C4-2B (cell line): Measurements from ENCODE around the gene GID8.

Experiments
- ZFX ChIP-seq: fragments of 450-650 bp; IDR thresholded peaks from 2 replicates; pipeline ENCODE4 v1.6.1; 2017
- TF ChIP-seq, protein P1 (sequence below): fragments of 450-650 bp; conservative IDR thresholded peaks from 2 replicates; pipeline ENCODE4 v1.5.1; 2017; ENCODE audit warnings: mild to moderate bottlenecking

- TF ChIP-seq, protein P1, sequence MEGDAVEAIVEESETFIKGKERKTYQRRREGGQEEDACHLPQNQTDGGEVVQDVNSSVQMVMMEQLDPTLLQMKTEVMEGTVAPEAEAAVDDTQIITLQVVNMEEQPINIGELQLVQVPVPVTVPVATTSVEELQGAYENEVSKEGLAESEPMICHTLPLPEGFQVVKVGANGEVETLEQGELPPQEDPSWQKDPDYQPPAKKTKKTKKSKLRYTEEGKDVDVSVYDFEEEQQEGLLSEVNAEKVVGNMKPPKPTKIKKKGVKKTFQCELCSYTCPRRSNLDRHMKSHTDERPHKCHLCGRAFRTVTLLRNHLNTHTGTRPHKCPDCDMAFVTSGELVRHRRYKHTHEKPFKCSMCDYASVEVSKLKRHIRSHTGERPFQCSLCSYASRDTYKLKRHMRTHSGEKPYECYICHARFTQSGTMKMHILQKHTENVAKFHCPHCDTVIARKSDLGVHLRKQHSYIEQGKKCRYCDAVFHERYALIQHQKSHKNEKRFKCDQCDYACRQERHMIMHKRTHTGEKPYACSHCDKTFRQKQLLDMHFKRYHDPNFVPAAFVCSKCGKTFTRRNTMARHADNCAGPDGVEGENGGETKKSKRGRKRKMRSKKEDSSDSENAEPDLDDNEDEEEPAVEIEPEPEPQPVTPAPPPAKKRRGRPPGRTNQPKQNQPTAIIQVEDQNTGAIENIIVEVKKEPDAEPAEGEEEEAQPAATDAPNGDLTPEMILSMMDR = no peak
- TF ChIP-seq ZFX = no peak
Measured at GRCh38 chr20:62970307-62971210, 32.6 kb downstream of the GID8 start.
